HCT116 (cell line): ENCODE data around the gene PLCB1. TPM values are rescaled to one million over a fixed set of nuclear protein-coding genes. Genes with fewer than 3 reads are reported as not detected.

Source experiments
- ATAC-seq: fragments of 200-7000 bp; cut with Tn5 transposase; 2 replicates; pipeline ENCODE4 v1.9.1; 2020; ENCODE audit warnings: mild to moderate bottlenecking, moderate library complexity
- BruUV-seq: library from RNA; stranded (reverse); fragments of 400-500 nt; replicated peaks from 2 replicates; lab custom pipeline; 2021; lab: Mats Ljungman, UMichigan
- CTCF ChIA-PET: fragments of 300-600 bp; sonication (Branson Sonifier 250); formaldehyde crosslinking; loops from one replicate; lab custom pipeline; 2021; ENCODE audit warnings: antibody characterized with exemption; lab: Charles Lee
- POLR2A ChIA-PET: fragments of 300-600, 350-600 bp; sonication (Branson Sonifier 250); formaldehyde crosslinking; loops from one replicate; lab custom pipeline; 2021; ENCODE audit warnings: antibody characterized with exemption; lab: Charles Lee
- RAD21 ChIA-PET, 2 experiments: fragments of 300-600 bp; sonication (Branson Sonifier 250); formaldehyde crosslinking; loops; one replicate each; lab custom pipeline; 2023; ENCODE audit warnings: low total read pairs in 2 of 2; ENCODE audit not compliant: uncharacterized antibody in 2 of 2, unreplicated experiment in 2 of 2, low non-redundant PET in 1 of 2; lab: Charles Lee
- DNase-seq: peaks from one replicate; pipeline ENCODE4 v3.0.0-alpha.2; 2010; ENCODE audit warnings: low read depth, low spot score
- H2AFZ ChIP-seq: fragments of 200-600 bp; shearing (Covaris generic), sonication (generic); 2 replicates; pipeline ENCODE4 v1.6.1; 2017; ENCODE audit warnings: low read depth, mixed run types, mixed read lengths, antibody characterized with exemption, low read length; ENCODE audit not compliant: poor library complexity, severe bottlenecking
- H3K27ac ChIP-seq: 2 replicates; pipeline ENCODE4 v1.5.1; 2012; ENCODE audit warnings: low read depth, low read length
- H3K27me3 ChIP-seq: fragments of 200-600 bp; sonication (generic); 2 replicates; pipeline ENCODE4 v1.6.1; 2016; ENCODE audit warnings: mixed run types, low read length, mixed read lengths; ENCODE audit not compliant: insufficient read depth
- H3K36me3 ChIP-seq, 2 experiments: fragments of 200-500 bp in 1 of 2; fragments of 200-600 bp in 1 of 2; sonication (Bioruptor generic) in 1 of 2; sonication (generic) in 1 of 2; 2 replicates each; pipeline versions ENCODE4 v1.5.1 to v1.6.1; 2014 to 2016; ENCODE audit warnings: low read length in 2 of 2, inconsistent platforms in 1 of 2, mixed read lengths in 1 of 2, mixed run types in 1 of 2; ENCODE audit not compliant: insufficient read depth in 2 of 2, control insufficient read depth in 1 of 2
- H3K4me1 ChIP-seq, 2 experiments: fragments of 200-600 bp in 1 of 2; sonication (generic) in 1 of 2; 2 replicates each; pipeline versions ENCODE4 v1.5.1 to v1.6.1; 2012 to 2017; ENCODE audit warnings: low read length in 2 of 2, inconsistent platforms in 1 of 2, mild to moderate bottlenecking in 1 of 2, mixed read lengths in 1 of 2, mixed run types in 1 of 2, moderate library complexity in 1 of 2; ENCODE audit not compliant: insufficient read depth in 2 of 2, control insufficient read depth in 1 of 2
- H3K4me2 ChIP-seq: fragments of 200-600 bp; sonication (generic); 2 replicates; pipeline ENCODE4 v1.6.1; 2017; ENCODE audit warnings: mixed run types, low read length, mixed read lengths
- H3K4me3 ChIP-seq, 2 experiments: fragments of 200-600 bp in 1 of 2; sonication (generic) in 1 of 2; replicated peaks in 1 of 2; 2 replicates each; pipeline ENCODE4 v1.5.1; 2011 to 2016; ENCODE audit warnings: low read length in 2 of 2, control low read depth in 1 of 2, low read depth in 1 of 2, mild to moderate bottlenecking in 1 of 2, mixed read lengths in 1 of 2, mixed run types in 1 of 2
- H3K79me2 ChIP-seq: fragments of 200-600 bp; sonication (generic); 2 replicates; pipeline ENCODE4 v1.6.1; 2017; ENCODE audit warnings: mild to moderate bottlenecking, mixed run types, low read length, moderate library complexity, mixed read lengths; ENCODE audit not compliant: insufficient read depth
- H3K9ac ChIP-seq: fragments of 200-600 bp; sonication (generic); 2 replicates; pipeline ENCODE4 v1.6.1; 2016; ENCODE audit warnings: low read length, mixed read lengths
- H3K9me2 ChIP-seq: fragments of 200-600 bp; sonication (generic), shearing (Covaris generic); 2 replicates; pipeline ENCODE4 v1.6.1; 2017; ENCODE audit warnings: mixed run types, mild to moderate bottlenecking, moderate library complexity; ENCODE audit not compliant: insufficient read depth
- H3K9me3 ChIP-seq, 2 experiments: fragments of 200-500 bp in 1 of 2; fragments of 200-600 bp in 1 of 2; sonication (Bioruptor generic) in 1 of 2; sonication (generic) in 1 of 2; 2 replicates each; pipeline ENCODE4 v1.6.1; 2014 to 2017; ENCODE audit warnings: low read length in 2 of 2, mixed read lengths in 2 of 2, inconsistent platforms in 1 of 2, low read depth in 1 of 2, mild to moderate bottlenecking in 1 of 2, mixed run types in 1 of 2, moderate library complexity in 1 of 2; ENCODE audit not compliant: control insufficient read depth in 1 of 2, insufficient read depth in 1 of 2
- H4K20me1 ChIP-seq: fragments of 200-600 bp; sonication (generic), shearing (Covaris generic); 2 replicates; pipeline ENCODE4 v1.6.1; 2017; ENCODE audit warnings: mixed run types, mild to moderate bottlenecking, moderate library complexity; ENCODE audit not compliant: insufficient read depth
- CTCF ChIP-seq, 3 experiments: fragments of 200-600 bp in 1 of 3; sonication (generic) in 1 of 3; IDR thresholded peaks in 2 of 3; conservative IDR thresholded peaks in 1 of 3; 2 replicates each; pipeline ENCODE4 v1.5.1; 2012 to 2017; ENCODE audit warnings: low read depth in 2 of 3, low read length in 2 of 3, antibody characterized with exemption in 1 of 3, borderline replicate concordance in 1 of 3, control low read depth in 1 of 3, mild to moderate bottlenecking in 1 of 3, mixed read lengths in 1 of 3, mixed run types in 1 of 3, moderate library complexity in 1 of 3; ENCODE audit not compliant: insufficient read depth in 1 of 3
- EZH2 ChIP-seq: fragments of 200-600 bp; sonication (generic); IDR thresholded peaks from 2 replicates; pipeline ENCODE4 v1.6.1; 2017; ENCODE audit warnings: antibody characterized with exemption, mixed run types
- EZH2phosphoT487 ChIP-seq: fragments of 200-600 bp; IDR thresholded peaks from 2 replicates; pipeline ENCODE4 v1.6.1; 2018; ENCODE audit warnings: antibody characterized with exemption, borderline replicate concordance
- FOSL1 ChIP-seq: IDR thresholded peaks from 2 replicates; pipeline ENCODE4 v1.6.1; 2012; ENCODE audit warnings: low read depth
- POLR2AphosphoS5 ChIP-seq: IDR thresholded peaks from 2 replicates; pipeline ENCODE4 v1.6.1; 2011; ENCODE audit warnings: mild to moderate bottlenecking, low read depth, low read length, moderate library complexity
- RAD21 ChIP-seq: IDR thresholded peaks from 2 replicates; pipeline ENCODE4 v1.6.1; 2012; ENCODE audit warnings: low read depth, mild to moderate bottlenecking
- REST ChIP-seq: IDR thresholded peaks from 2 replicates; pipeline ENCODE4 v1.6.1; 2012; ENCODE audit warnings: low read depth
- SIN3A ChIP-seq: IDR thresholded peaks from 2 replicates; pipeline ENCODE4 v1.6.1; 2012; ENCODE audit warnings: low read depth
- SP1 ChIP-seq: IDR thresholded peaks from 2 replicates; pipeline ENCODE4 v1.6.1; 2012; ENCODE audit warnings: low read depth
- SRF ChIP-seq: IDR thresholded peaks from 2 replicates; pipeline ENCODE4 v1.6.1; 2012; ENCODE audit warnings: low read depth
- YY1 ChIP-seq: IDR thresholded peaks from 2 replicates; pipeline ENCODE4 v1.6.1; 2011; ENCODE audit warnings: low read length, low read depth, moderate library complexity, mild to moderate bottlenecking; ENCODE audit not compliant: insufficient replicate concordance; ENCODE audit errors: extremely low read depth
- ZBTB33 ChIP-seq: IDR thresholded peaks from 2 replicates; pipeline ENCODE4 v1.6.1; 2011; ENCODE audit warnings: mild to moderate bottlenecking, low read length, moderate library complexity; ENCODE audit not compliant: insufficient replicate concordance; ENCODE audit errors: extremely low read depth
- ZFX ChIP-seq: fragments of 450-650 bp; IDR thresholded peaks from 2 replicates; pipeline ENCODE4 v1.6.1; 2017
- intact Hi-C: fragments of 100-400 bp; cut with micrococcal nuclease; formaldehyde crosslinking; loops from 2 replicates; pipeline ENCODE4 v1.10.0; 2022
- total RNA-seq: library from RNA; stranded (reverse); gene quantifications from one replicate; pipeline ENCODE4 v1.2.1, GENCODE V29; 2021; ENCODE audit not compliant: unreplicated experiment

The PLCB1 gene
- total RNA-seq, 1 experiment from 2014 or later: 15.8 TPM

GRCh38 chr20:8262721-8263120, 130.7 kb downstream of the PLCB1 start (continued):
- TF ChIP-seq CTCF (IDR thresholded peaks at IDR 0.05 in 2 of 3, conservative IDR thresholded peaks at IDR 0.05 in 1 of 3; ENCODE audit: borderline replicate concordance in 1 of 3, insufficient read depth in 1 of 3, low read depth in 2 of 3, low read length in 2 of 3) (no peak), SP1 (no peak), YY1 (no peak), FOSL1 (no peak), RAD21 (no peak), EZH2phosphoT487 (no peak), EZH2 (no peak), SIN3A (no peak), REST (no peak)

GRCh38 chr20:8265588-8265987, 133.5 kb downstream of the PLCB1 start:
- H3K9me3 ChIP-seq: no peaks in the 10 kb centered on the region
- no peak overlapping the region for H3K4me3 ChIP-seq
- RAD21 ChIA-PET: no interaction called here
- H3K4me1 ChIP-seq: no peaks in the 10 kb centered on the region
- H3K9ac ChIP-seq: no peak overlapping the region
- H3K27ac ChIP-seq: no peak overlapping the region
- DNase-seq (no peak), ATAC-seq (no peak)
- H2AFZ ChIP-seq: no peak overlapping the region
- H3K36me3 ChIP-seq: no peaks in the 10 kb centered on the region
- POLR2A ChIA-PET: no interaction called here
- H3K9me2 ChIP-seq: no peaks in the 10 kb centered on the region
- no peaks in the 10 kb centered on the region for H3K79me2 ChIP-seq
- H3K4me2 ChIP-seq: no peak overlapping the region
- CTCF ChIA-PET: no interaction called here
- H3K27me3 ChIP-seq: no peaks in the 10 kb centered on the region
- intact Hi-C loops: no loop called here
- BruUV-seq: no TSS peak
- no peaks in the 10 kb centered on the region for H4K20me1 ChIP-seq
- TF ChIP-seq YY1 (no peak), ZFX (no peak), EZH2 (no peak), SRF (no peak), REST (no peak), RAD21 (no peak), SIN3A (no peak), POLR2AphosphoS5 (no peak), ZBTB33 (no peak)
